ENCODE data around the gene BST2.

Gene BST2

DNA sequence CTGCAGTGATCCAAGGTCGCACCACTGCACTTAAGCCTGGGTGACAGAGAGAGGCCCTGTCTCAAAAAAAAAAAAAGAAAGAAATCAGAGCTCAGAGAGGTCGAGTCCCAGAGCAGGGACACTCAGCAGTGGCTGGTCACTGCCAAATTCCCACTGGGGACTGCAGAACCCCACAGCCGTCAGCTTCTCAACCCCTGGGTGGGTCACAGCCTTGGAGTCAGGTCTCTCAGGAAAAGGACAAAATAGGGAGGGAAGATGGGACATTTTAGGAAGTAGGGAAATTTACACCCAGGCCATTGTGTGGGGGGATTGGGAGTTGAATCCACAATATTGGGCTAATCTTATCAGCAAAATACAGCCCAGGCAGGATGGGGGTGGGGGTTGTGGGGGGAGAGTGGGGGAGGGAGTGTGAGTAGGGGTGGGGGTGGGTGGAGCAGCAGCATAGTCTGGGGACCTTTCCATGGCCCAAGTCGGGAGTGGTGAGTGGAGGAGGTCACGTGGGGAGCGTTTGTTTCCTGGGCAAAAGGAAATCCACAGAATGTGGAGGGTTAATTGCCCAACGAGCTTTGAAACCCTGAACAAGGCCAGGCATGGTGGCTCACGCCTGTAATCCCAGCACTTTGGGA, 6.4 kb downstream of the BST2 start:
- H3K4me1 ChIP-seq (ENCODE audit: insufficient read depth, low read length), result no peaks in the 10 kb centered on the region

DNA sequence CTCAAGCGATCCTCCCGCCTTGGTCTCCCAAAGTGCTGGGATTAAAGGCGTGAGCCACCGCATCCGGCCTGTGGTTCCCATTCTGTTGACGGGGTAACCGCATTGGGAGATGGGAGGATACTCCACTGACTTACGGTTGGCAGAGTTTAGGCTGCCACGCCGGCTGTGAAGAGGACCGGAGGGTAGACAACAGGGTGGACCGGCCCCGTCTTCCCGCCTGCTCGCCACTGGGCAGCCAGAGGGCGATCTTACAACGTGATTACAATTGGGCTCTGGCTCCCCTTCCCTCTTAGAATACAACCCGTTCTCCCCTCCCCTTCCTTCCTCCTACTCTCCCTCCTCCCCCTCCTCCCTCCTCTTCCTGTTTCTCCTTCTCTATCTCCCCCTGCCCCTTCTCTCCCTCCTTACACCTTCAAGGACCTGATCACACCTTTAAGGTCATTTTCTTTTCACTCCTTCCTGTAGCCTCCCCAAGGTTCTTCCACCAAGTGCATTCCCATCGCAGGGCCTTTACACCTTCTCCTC, 10.5 kb downstream of the BST2 start:
- H3K4me1 ChIP-seq (ENCODE audit: insufficient read depth, low read length), result peaks cover 6% of the 10 kb centered on the region
- H3K27ac ChIP-seq (ENCODE audit: low read depth, low read length), result no peak overlapping the region
- H3K36me3 ChIP-seq (ENCODE audit: insufficient read depth, low read length), result no peaks in the 10 kb centered on the region
- H3K27me3 ChIP-seq (ENCODE audit: control insufficient read depth in 1 of 2, insufficient read depth in 2 of 2, low read length in 2 of 2), result peaks cover 12 to 29% of the 10 kb centered on the region in 2 donors
- H3K9ac ChIP-seq (ENCODE audit: low read length), result no peak overlapping the region
- H3K4me3 ChIP-seq (ENCODE audit: low read depth in 1 of 2, low read length in 2 of 2), result no peak overlapping the region
- no peaks in the 10 kb centered on the region for H3K9me3 ChIP-seq (ENCODE audit: low read length)

More for the DNA sequence above, 6.4 kb downstream of the BST2 start:
- Histone ChIP-seq H3K4me3 (ENCODE audit: low read depth in 1 of 2, low read length in 2 of 2) (no peak overlapping the region), H3K27ac (ENCODE audit: low read depth, low read length) (no peak overlapping the region), H3K9ac (ENCODE audit: low read length) (no peak overlapping the region), H3K36me3 (ENCODE audit: insufficient read depth, low read length) (no peaks in the 10 kb centered on the region), H3K27me3 (ENCODE audit: control insufficient read depth in 1 of 2, insufficient read depth in 2 of 2, low read length in 2 of 2) (peaks cover 6 to 13% of the 10 kb centered on the region in 2 donors), H3K9me3 (ENCODE audit: low read length) (no peaks in the 10 kb centered on the region)

DNA sequence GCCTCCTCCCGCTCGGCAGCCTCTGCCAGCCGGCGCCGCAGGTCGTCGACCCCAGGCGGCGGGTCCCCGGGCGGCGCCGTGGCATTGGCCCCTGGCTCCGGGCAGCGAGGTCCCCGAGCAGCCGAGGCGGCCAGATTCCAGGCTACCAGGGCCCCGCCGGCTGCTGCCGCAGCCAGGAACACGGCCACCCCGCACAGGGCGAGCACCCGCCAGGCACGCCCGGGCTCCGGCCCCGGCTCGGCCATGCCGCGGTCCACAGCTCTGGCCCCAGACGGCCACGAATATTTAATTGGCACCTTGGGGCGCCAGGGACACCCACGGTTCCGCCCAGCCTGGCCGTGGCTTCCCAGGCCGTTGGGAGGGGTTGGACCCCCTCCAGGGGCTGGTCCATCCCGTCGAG, 11.5 kb downstream of the BST2 start, which contains the start of gene CCDC194:
CCDC194 (minus strand) TSS at position 283 of the 400 bp plus-strand sequence; CDS start at position 245, 38 bp downstream.
- Histone ChIP-seq H3K9ac (ENCODE audit: low read length) (no peak within 1 kb of the TSS), H3K27me3 (ENCODE audit: control insufficient read depth in 1 of 2, insufficient read depth in 2 of 2, low read length in 2 of 2) (peaks cover 12 to 29% of the 10 kb centered on the region in 2 donors), H3K27ac (ENCODE audit: low read depth, low read length) (no peak within 1 kb of the TSS), H3K4me3 (ENCODE audit: low read depth in 1 of 2, low read length in 2 of 2) (no peak within 1 kb of the TSS), H3K4me1 (ENCODE audit: insufficient read depth, low read length) (peaks cover 6% of the 10 kb centered on the region), H3K36me3 (ENCODE audit: insufficient read depth, low read length) (no peaks in the 10 kb centered on the region), H3K9me3 (ENCODE audit: low read length) (no peaks in the 10 kb centered on the region)

DNA sequence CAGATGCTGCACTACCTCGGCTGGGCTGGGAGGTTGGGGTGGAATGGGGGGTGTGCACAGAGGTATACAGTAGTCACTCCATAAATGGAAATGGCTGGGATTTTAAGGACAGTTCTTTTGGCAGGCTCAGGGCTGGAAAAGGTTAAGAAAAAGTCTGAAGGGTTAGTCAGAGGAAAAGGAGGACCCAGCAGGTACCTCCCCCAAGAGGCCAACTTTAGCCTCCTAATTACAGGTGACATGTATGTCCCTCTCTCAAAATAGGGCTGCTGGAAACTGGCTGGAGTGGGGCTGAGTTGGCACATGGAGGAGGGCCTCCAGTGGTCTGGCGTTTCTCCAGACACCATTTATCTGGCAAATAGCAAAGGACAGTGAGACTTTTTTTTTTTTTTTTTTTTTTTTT, 12.4 kb downstream of the BST2 start:
- H3K27ac ChIP-seq (ENCODE audit: low read depth, low read length), result no peak overlapping the region
- H3K9ac ChIP-seq (ENCODE audit: low read length), result no peak overlapping the region
- H3K36me3 ChIP-seq (ENCODE audit: insufficient read depth, low read length), result no peaks in the 10 kb centered on the region
- peaks cover 12 to 29% of the 10 kb centered on the region in 2 donors for H3K27me3 ChIP-seq (ENCODE audit: control insufficient read depth in 1 of 2, insufficient read depth in 2 of 2, low read length in 2 of 2)
- peaks cover 6% of the 10 kb centered on the region for H3K4me1 ChIP-seq (ENCODE audit: insufficient read depth, low read length)
- no peak overlapping the region for H3K4me3 ChIP-seq (ENCODE audit: low read depth in 1 of 2, low read length in 2 of 2)
- H3K9me3 ChIP-seq (ENCODE audit: low read length), result no peaks in the 10 kb centered on the region

DNA sequence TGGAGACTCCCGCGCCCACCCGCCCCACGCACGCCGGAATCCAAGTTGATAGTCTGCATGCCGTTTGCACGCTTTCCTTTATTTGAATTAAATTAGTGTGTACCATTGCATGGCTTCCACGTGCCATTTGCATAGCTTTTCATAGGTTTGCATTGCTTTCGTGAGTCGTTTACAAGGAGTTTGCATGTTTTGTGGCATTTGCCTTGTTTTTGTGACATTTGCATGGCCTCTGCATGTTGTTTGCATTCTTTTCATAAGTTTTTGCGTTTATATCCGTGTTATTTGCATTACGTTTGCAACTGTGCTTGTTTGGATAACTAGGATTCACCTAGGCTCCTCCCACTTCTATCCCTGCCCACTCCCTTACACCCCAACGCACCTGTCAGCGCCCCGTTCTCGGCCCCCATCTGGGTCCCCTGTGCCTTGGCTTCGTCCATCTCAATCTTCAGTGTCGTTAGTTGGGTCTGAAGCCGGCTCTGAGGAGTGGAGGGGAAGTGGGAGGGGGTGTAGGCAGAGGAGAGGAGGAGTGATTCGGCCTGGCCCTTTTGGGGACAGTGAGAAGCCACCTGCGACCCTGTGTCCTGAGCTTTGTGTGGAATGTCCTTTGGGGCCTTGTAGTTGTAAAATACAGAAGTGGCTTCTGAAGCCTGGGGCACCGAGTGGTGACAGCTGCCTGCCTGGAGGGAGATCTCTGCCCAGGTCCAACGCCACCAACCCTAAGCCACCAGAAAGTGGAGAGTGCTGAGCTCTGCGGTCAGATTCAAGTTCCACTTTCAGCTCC, 13.9 kb downstream of the BST2 start:
- peaks cover 6% of the 10 kb centered on the region for H3K4me1 ChIP-seq (ENCODE audit: insufficient read depth, low read length)
- H3K4me3 ChIP-seq (ENCODE audit: low read depth in 1 of 2, low read length in 2 of 2), result peak overlapping the region in 1 of 2 donors; percentile 41
- H3K27ac ChIP-seq (ENCODE audit: low read depth, low read length), result no peak overlapping the region
- H3K9ac ChIP-seq (ENCODE audit: low read length), result no peak overlapping the region
- peaks cover 12 to 29% of the 10 kb centered on the region in 2 donors for H3K27me3 ChIP-seq (ENCODE audit: control insufficient read depth in 1 of 2, insufficient read depth in 2 of 2, low read length in 2 of 2)
- no peaks in the 10 kb centered on the region for H3K36me3 ChIP-seq (ENCODE audit: insufficient read depth, low read length)
- no peaks in the 10 kb centered on the region for H3K9me3 ChIP-seq (ENCODE audit: low read length)

DNA sequence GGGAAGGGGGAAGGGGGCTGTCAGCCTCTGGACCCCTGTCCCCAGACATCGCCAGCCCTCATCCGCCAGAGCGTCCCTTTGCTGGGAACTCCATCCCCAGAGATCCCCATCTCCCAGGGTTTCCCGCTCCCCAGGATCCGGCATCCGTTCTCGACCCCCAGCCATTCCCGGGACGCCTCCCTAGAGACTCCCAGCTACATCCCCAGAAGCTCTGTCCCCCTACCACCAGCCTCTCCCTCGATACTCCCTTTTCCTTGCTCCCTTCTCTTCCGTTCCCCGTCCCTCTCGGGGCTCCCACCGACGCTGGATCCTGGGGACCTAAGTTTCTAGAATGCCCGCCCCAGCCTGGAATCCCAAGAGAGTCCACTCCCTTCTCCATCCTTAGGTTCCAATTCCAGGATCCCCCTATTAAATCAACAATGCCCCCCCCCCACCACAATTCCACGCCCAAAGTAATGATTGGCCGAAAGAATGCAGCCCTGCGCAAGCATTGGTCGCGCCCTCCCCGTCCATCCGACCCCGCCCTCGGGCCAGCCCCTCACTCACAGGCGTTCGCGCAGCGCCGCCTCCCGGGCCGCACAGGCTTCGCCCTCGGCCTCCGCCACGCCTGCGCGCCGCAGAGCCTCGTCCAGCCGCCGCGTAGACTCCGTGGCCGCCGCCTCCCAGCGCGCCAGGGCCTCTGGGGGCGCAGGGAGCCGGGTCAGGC, 14.6 kb downstream of the BST2 start:
- Histone ChIP-seq H3K9ac (ENCODE audit: low read length) (no peak overlapping the region), H3K27ac (ENCODE audit: low read depth, low read length) (no peak overlapping the region), H3K27me3 (ENCODE audit: control insufficient read depth in 1 of 2, insufficient read depth in 2 of 2, low read length in 2 of 2) (peaks cover 12 to 29% of the 10 kb centered on the region in 2 donors), H3K4me3 (ENCODE audit: low read depth in 1 of 2, low read length in 2 of 2) (peak overlapping the region; percentile 20 to 41), H3K36me3 (ENCODE audit: insufficient read depth, low read length) (no peaks in the 10 kb centered on the region), H3K9me3 (ENCODE audit: low read length) (no peaks in the 10 kb centered on the region), H3K4me1 (ENCODE audit: insufficient read depth, low read length) (peaks cover 6% of the 10 kb centered on the region)

DNA sequence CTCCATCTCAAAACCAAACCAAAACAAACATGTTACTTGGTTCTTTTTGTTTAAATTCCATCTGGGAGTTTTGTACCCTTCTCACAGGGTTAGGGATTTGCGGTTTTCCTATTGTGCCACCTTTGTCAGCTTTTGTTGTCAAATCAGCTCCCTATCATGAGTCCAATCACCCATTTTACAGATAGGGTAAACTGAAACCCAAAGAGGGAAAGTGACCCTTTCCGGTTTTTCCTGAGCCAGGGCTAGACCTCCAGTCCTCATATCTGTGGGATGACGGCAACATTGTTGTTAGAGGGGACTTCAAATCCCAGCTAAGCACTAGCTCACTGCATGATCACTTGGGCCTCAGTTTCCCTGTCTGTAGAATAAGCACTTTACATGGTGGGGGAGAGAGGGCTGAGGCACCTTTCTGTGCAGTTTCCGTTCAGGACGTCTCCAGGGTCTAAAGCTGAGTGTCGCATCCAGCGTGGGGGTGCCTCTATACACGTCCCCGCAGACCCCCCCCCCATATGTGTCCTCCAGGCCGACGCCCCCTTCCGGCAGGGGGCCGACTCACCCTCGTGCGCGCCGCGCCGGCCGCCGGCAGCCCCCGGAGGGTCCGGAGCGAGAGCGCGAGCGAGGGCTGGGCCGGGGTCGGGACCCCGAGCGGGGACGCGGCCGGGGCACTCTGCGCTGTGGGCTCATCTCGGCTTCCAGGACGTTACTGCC, 15.3 kb downstream of the BST2 start:
- Histone ChIP-seq H3K9ac (ENCODE audit: low read length) (no peak overlapping the region), H3K36me3 (ENCODE audit: insufficient read depth, low read length) (no peaks in the 10 kb centered on the region), H3K27ac (ENCODE audit: low read depth, low read length) (no peak overlapping the region), H3K27me3 (ENCODE audit: control insufficient read depth in 1 of 2, insufficient read depth in 2 of 2, low read length in 2 of 2) (peaks cover 9 to 26% of the 10 kb centered on the region in 2 donors), H3K4me3 (ENCODE audit: low read depth in 1 of 2, low read length in 2 of 2) (peak overlapping the region; percentile 20 to 21), H3K9me3 (ENCODE audit: low read length) (no peaks in the 10 kb centered on the region), H3K4me1 (ENCODE audit: insufficient read depth, low read length) (peaks cover 6% of the 10 kb centered on the region)

DNA sequence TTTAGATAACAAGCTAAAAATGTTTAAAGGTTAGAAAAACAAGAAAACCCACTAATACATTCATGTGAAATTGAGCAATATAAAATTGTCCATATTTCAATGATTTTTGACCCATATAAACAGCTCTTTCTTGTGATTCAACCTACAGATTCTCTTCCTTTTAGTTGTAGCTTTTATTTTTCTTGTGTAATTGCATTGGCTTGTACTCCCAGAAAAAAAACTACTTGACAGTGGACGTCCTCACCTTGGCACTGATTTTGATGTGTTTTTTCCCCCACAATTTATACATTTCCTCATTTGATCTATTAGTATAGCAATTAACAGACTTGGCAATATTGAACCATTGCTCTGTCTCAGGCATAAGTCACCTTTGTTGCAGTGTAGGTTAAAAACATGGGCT, 16.1 kb downstream of the BST2 start:
- H3K36me3 ChIP-seq (ENCODE audit: insufficient read depth, low read length), result no peaks in the 10 kb centered on the region
- peaks cover 6 to 19% of the 10 kb centered on the region in 2 donors for H3K27me3 ChIP-seq (ENCODE audit: control insufficient read depth in 1 of 2, insufficient read depth in 2 of 2, low read length in 2 of 2)
- H3K27ac ChIP-seq (ENCODE audit: low read depth, low read length), result no peak overlapping the region
- H3K4me1 ChIP-seq (ENCODE audit: insufficient read depth, low read length), result peaks cover 6% of the 10 kb centered on the region
- H3K9me3 ChIP-seq (ENCODE audit: low read length), result no peaks in the 10 kb centered on the region
- no peak overlapping the region for H3K4me3 ChIP-seq (ENCODE audit: low read depth in 1 of 2, low read length in 2 of 2)
- no peak overlapping the region for H3K9ac ChIP-seq (ENCODE audit: low read length)

DNA sequence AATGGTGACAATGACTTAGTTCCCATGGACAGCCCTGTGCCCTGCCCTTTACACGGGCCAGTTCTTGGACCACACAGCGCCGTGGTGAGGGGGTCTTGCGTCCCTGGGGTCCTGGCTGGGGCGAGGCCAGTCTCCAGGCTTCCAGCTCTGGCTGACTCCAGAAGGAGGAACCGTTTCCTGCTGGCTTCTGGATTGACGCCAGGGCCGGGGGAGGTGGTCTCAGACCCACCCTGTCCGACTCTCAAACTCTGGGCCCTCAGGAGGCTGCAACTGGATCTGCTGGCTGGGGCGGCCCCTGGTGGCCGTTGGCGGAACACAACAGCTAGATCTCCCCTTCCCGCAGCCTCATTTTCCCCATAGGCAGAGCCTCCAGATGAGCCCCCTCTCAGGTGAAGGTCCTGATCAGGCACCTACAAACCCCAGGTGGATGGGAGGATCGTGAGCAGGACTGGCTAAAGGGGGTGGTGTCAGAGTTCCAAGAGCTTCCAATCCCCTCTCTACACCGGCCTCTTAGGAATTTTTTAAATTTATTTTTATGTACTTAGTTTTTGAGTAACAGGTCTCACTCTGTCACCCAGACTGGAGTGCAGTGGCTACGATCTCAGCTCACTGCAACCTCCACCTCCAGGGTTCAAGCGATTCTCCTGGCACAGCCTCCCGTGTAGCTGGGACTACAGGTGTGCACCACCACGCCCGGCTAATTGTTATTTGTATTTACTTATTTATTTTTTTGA, 19.4 kb downstream of the BST2 start:
- Histone ChIP-seq H3K9ac (ENCODE audit: low read length) (no peak overlapping the region), H3K36me3 (ENCODE audit: insufficient read depth, low read length) (no peaks in the 10 kb centered on the region), H3K9me3 (ENCODE audit: low read length) (no peaks in the 10 kb centered on the region), H3K4me3 (ENCODE audit: low read depth in 1 of 2, low read length in 2 of 2) (no peak overlapping the region), H3K27me3 (ENCODE audit: control insufficient read depth in 1 of 2, insufficient read depth in 2 of 2, low read length in 2 of 2) (no peaks in the 10 kb centered on the region), H3K4me1 (ENCODE audit: insufficient read depth, low read length) (no peaks in the 10 kb centered on the region), H3K27ac (ENCODE audit: low read depth, low read length) (no peak overlapping the region)

DNA sequence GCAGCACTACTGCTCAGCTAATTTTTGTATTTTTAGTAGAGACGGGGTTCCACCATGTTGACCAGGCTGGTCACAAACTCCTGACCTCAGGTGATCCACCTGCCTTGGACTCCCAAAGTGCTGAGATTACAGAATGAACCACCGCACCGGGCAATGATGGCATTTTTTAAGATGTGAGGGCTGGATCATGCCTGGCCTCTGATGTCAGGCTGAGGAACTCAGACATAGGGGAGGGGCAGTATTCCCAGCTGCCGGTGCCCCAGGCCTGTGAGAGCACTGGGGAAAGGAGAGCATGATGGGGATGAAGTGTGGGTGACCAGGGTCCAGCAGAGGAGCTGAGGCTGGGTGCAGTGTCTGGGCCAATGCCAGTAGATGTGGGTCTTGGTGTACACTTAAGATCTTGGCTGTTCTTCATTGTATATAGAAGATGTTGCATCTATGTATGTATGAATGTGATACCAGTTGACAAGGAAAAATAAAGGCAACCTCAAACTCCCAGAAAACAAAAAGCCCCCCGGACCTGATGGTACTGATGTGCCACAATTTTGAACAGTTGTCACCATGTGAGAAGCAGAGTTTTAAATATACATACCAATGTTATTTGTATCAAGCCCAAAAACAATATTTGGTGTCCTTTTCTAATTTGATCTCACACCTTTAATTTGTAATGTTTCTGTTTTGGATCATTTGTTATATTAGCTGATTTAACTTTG, 24.8 kb downstream of the BST2 start:
- no peaks in the 10 kb centered on the region for H3K9me3 ChIP-seq (ENCODE audit: low read length)
- H3K4me1 ChIP-seq (ENCODE audit: insufficient read depth, low read length), result no peaks in the 10 kb centered on the region
- no peaks in the 10 kb centered on the region for H3K36me3 ChIP-seq (ENCODE audit: insufficient read depth, low read length)
- no peak overlapping the region for H3K27ac ChIP-seq (ENCODE audit: low read depth, low read length)
- peaks cover 0 to 3% of the 10 kb centered on the region in 2 donors for H3K27me3 ChIP-seq (ENCODE audit: control insufficient read depth in 1 of 2, insufficient read depth in 2 of 2, low read length in 2 of 2)
- no peak overlapping the region for H3K4me3 ChIP-seq (ENCODE audit: low read depth in 1 of 2, low read length in 2 of 2)
- H3K9ac ChIP-seq (ENCODE audit: low read length), result no peak overlapping the region

All from muscle layer of colon (tissue), 2 donors.